ENCODE results near the gene KYNU.

DNA sequence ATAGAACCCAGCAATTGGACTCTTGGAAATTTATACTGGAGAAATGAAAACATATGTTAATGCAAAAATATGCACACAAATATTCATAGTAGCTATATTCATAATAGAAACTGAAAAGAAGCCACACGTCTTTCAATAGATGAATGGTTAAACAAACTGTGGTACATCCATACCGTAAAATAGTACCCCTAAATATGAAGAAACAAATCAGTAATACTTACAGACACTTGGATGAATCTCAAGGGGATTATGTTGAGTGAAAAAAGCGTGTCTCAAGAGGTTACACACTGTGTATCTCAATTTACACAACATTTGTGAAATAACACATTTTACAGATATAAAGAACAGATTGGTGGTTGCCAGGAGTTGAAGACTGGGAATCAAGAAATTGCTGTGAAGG lies 190.6 kb downstream of the KYNU start:
- TF ChIP-seq PHF8 (CRISPR knock-in tag; IDR thresholded peaks at IDR 0.05) (no peak), BCL6 (CRISPR knock-in tag; IDR thresholded peaks at IDR 0.05) (no peak), ZBTB7A (CRISPR knock-in tag; IDR thresholded peaks at IDR 0.05) (no peak), NFIC (IDR thresholded peaks at IDR 0.05; ENCODE audit: low read length) (no peak), MYC (CRISPR knock-in tag; IDR thresholded peaks at IDR 0.05; ENCODE audit: borderline replicate concordance) (no peak), CHCHD3 (CRISPR knock-in tag; IDR thresholded peaks at IDR 0.05) (no peak), CEBPG (CRISPR knock-in tag; IDR thresholded peaks at IDR 0.05) (no peak), SNAI1 (CRISPR knock-in tag; IDR thresholded peaks at IDR 0.05; ENCODE audit: borderline replicate concordance) (no peak)
- TF ChIP-seq, protein P1, sequence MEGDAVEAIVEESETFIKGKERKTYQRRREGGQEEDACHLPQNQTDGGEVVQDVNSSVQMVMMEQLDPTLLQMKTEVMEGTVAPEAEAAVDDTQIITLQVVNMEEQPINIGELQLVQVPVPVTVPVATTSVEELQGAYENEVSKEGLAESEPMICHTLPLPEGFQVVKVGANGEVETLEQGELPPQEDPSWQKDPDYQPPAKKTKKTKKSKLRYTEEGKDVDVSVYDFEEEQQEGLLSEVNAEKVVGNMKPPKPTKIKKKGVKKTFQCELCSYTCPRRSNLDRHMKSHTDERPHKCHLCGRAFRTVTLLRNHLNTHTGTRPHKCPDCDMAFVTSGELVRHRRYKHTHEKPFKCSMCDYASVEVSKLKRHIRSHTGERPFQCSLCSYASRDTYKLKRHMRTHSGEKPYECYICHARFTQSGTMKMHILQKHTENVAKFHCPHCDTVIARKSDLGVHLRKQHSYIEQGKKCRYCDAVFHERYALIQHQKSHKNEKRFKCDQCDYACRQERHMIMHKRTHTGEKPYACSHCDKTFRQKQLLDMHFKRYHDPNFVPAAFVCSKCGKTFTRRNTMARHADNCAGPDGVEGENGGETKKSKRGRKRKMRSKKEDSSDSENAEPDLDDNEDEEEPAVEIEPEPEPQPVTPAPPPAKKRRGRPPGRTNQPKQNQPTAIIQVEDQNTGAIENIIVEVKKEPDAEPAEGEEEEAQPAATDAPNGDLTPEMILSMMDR (CRISPR knock-in tag; IDR thresholded peaks at IDR 0.05) = no peak
- TF ChIP-seq, protein P2, sequence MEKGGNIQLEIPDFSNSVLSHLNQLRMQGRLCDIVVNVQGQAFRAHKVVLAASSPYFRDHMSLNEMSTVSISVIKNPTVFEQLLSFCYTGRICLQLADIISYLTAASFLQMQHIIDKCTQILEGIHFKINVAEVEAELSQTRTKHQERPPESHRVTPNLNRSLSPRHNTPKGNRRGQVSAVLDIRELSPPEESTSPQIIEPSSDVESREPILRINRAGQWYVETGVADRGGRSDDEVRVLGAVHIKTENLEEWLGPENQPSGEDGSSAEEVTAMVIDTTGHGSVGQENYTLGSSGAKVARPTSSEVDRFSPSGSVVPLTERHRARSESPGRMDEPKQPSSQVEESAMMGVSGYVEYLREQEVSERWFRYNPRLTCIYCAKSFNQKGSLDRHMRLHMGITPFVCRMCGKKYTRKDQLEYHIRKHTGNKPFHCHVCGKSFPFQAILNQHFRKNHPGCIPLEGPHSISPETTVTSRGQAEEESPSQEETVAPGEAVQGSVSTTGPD (CRISPR knock-in tag; IDR thresholded peaks at IDR 0.05) = no peak
- TF ChIP-seq, protein P3, sequence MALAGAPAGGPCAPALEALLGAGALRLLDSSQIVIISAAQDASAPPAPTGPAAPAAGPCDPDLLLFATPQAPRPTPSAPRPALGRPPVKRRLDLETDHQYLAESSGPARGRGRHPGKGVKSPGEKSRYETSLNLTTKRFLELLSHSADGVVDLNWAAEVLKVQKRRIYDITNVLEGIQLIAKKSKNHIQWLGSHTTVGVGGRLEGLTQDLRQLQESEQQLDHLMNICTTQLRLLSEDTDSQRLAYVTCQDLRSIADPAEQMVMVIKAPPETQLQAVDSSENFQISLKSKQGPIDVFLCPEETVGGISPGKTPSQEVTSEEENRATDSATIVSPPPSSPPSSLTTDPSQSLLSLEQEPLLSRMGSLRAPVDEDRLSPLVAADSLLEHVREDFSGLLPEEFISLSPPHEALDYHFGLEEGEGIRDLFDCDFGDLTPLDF (CRISPR knock-in tag; IDR thresholded peaks at IDR 0.05) = no peak

Data from HepG2 (cell line).